Liver (tissue), 3 donors: Measurements from ENCODE around the gene GNAT1.

Experiments
- GABPA ChIP-seq, 2 donors: IDR thresholded peaks in 1 of 2; conservative IDR thresholded peaks in 1 of 2; 2 replicates each; pipeline ENCODE4 v1.6.1; 2016; ENCODE audit warnings: antibody characterized with exemption in 2 of 2, mild to moderate bottlenecking in 1 of 2, moderate library complexity in 1 of 2
- HNF4G ChIP-seq: IDR thresholded peaks from 2 replicates; pipeline ENCODE4 v1.6.1; 2016; ENCODE audit warnings: antibody characterized with exemption
- REST ChIP-seq: IDR thresholded peaks from 2 replicates; pipeline ENCODE4 v1.6.1; 2016; ENCODE audit warnings: antibody characterized with exemption, mild to moderate bottlenecking
- RXRA ChIP-seq, 2 donors: IDR thresholded peaks; 2 replicates each; pipeline ENCODE4 v1.6.1; 2017 to 2018; ENCODE audit warnings: antibody characterized with exemption in 2 of 2, mild to moderate bottlenecking in 1 of 2
- TAF1 ChIP-seq: conservative IDR thresholded peaks from 2 replicates; pipeline ENCODE4 v1.6.1; 2016; ENCODE audit warnings: antibody characterized with exemption, mild to moderate bottlenecking
- YY1 ChIP-seq: IDR thresholded peaks from 2 replicates; pipeline ENCODE4 v1.6.1; 2016; ENCODE audit warnings: antibody characterized with exemption, mild to moderate bottlenecking
- TF ChIP-seq, protein P1 (sequence below): IDR thresholded peaks from 2 replicates; pipeline ENCODE4 v1.6.1; 2016; ENCODE audit warnings: antibody characterized with exemption
- TF ChIP-seq, protein P2 (sequence below): fragments of 150-350 bp; IDR thresholded peaks from 2 replicates; pipeline ENCODE4 v1.5.1; 2017; ENCODE audit warnings: improper control_type of control experiment, low read depth, low read length; ENCODE audit not compliant: missing input control
- TF ChIP-seq, protein P3 (sequence below): IDR thresholded peaks from 2 replicates; pipeline ENCODE4 v1.6.1; 2016; ENCODE audit warnings: antibody characterized with exemption
- donor health status: healthy.
- donor health status: healthy.

DNA sequence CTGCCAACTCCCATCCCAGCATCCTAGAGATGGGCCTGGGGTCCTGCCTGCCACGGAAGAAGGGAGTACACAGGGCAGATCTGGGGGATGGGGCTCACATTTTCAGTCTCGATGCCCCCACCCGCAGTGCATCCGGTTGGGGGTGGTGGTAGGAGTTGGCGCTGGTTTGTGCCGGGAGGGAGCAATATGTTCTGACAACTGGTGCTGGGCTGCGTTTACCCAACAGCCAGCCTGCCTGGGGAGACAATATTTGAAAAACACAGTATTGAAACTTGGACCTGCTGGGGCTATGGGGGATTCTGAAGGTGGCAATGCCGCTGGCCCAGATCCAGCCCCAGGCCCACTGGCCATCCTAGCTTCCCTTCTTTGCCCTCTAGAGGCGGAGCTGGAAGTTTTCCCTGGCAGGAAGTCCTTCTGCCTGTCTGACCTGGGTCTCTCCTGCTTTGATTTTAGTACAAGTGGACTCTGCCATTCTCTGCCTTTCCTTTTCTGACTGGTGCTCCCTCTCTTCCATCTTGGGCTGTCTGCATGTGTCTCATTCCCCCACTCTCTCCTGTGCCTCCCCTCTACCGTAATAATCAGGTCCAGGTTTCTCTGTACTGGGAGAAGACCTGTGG lies 32.8 kb upstream of the GNAT1 start:
- TF ChIP-seq, protein P1, sequence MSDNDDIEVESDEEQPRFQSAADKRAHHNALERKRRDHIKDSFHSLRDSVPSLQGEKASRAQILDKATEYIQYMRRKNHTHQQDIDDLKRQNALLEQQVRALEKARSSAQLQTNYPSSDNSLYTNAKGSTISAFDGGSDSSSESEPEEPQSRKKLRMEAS: no peak
- no peak for TF ChIP-seq GABPA (IDR thresholded peaks at IDR 0.05 in 1 of 2, conservative IDR thresholded peaks at IDR 0.05 in 1 of 2)
- TF ChIP-seq, protein P2, sequence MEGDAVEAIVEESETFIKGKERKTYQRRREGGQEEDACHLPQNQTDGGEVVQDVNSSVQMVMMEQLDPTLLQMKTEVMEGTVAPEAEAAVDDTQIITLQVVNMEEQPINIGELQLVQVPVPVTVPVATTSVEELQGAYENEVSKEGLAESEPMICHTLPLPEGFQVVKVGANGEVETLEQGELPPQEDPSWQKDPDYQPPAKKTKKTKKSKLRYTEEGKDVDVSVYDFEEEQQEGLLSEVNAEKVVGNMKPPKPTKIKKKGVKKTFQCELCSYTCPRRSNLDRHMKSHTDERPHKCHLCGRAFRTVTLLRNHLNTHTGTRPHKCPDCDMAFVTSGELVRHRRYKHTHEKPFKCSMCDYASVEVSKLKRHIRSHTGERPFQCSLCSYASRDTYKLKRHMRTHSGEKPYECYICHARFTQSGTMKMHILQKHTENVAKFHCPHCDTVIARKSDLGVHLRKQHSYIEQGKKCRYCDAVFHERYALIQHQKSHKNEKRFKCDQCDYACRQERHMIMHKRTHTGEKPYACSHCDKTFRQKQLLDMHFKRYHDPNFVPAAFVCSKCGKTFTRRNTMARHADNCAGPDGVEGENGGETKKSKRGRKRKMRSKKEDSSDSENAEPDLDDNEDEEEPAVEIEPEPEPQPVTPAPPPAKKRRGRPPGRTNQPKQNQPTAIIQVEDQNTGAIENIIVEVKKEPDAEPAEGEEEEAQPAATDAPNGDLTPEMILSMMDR: no peak
- TF ChIP-seq REST: no peak
- TF ChIP-seq YY1: no peak
- no peak for TF ChIP-seq TAF1
- TF ChIP-seq, protein P3, sequence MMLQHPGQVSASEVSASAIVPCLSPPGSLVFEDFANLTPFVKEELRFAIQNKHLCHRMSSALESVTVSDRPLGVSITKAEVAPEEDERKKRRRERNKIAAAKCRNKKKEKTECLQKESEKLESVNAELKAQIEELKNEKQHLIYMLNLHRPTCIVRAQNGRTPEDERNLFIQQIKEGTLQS: no peak
- TF ChIP-seq HNF4G: no peak
- no peak for TF ChIP-seq RXRA (IDR thresholded peaks at IDR 0.05)
